H1 (cell line): ENCODE measurements around the gene MREG. TPM values are rescaled to one million over a fixed set of nuclear protein-coding genes. Genes with fewer than 3 reads are reported as not detected.

Experiments used
- ATF2 ChIP-seq: IDR thresholded peaks from 2 replicates; pipeline ENCODE4 v1.6.1; 2012; ENCODE audit warnings: low read length, inconsistent platforms
- CBX8 ChIP-seq: fragments of 300-800, 300-1000 bp; sonication (generic); IDR thresholded peaks from 2 replicates; pipeline ENCODE4 v1.7.1; 2016; ENCODE audit warnings: low read depth, low read length, borderline replicate concordance
- CEBPB ChIP-seq: IDR thresholded peaks from 2 replicates; pipeline ENCODE4 v1.6.1; 2012; ENCODE audit warnings: low read depth, low read length
- CHD2 ChIP-seq: IDR thresholded peaks from 2 replicates; pipeline ENCODE4 v1.6.1; 2012; ENCODE audit warnings: low read length, improper control_type of control experiment
- KDM4A ChIP-seq: IDR thresholded peaks from one replicate; pipeline ENCODE4 v1.7.1; 2012; ENCODE audit warnings: low read depth, mild to moderate bottlenecking, moderate library complexity, low read length, inconsistent platforms; ENCODE audit not compliant: severe bottlenecking
- RBBP5 ChIP-seq: IDR thresholded peaks from 2 replicates; pipeline ENCODE4 v1.7.1; 2012; ENCODE audit warnings: low read depth, mild to moderate bottlenecking, inconsistent platforms, low read length, moderate library complexity, borderline replicate concordance
- SIN3A ChIP-seq, 2 experiments: IDR thresholded peaks in 1 of 2; conservative IDR thresholded peaks in 1 of 2; 2 replicates each; pipeline ENCODE4 v1.6.1; 2011 to 2012; ENCODE audit warnings: low read length in 2 of 2, improper control_type of control experiment in 1 of 2, low read depth in 1 of 2, mild to moderate bottlenecking in 1 of 2
- polyA plus RNA-seq, 7 experiments: library from polyadenylated mRNA; depleted of rRNA in 3 of 7; stranded (reverse) in 5 of 7; unstranded in 2 of 7; fragments of >200 nt in 5 of 7; fragments of 200-250 nt in 2 of 7; gene quantifications; 1 replicate in 5 of 7; 2 replicates in 1 of 7; 4 replicates in 1 of 7; pipeline versions ENCODE4 v1.2.1 to v1.2.3, GENCODE V29; 2011 to 2013; ENCODE audit warnings: missing spikeins in 2 of 7, mixed read lengths in 2 of 7
- total RNA-seq: library from RNA; stranded (reverse); fragmentation: NEBNext Ultra II Directional; extraction: Animal tissue kit (Norgen Biotek cat#: 25700); gene quantifications from 2 replicates; pipeline ENCODE4 v1.2.1, GENCODE V29; 2021

MREG gene
- total and polyA plus RNA-seq, 2 of the 8 experiments (the other 6 are each of a cell fraction or from before 2014, with no cell fraction given), result 7.5 to 31.9 TPM

- TF ChIP-seq ATF2 (no peak), KDM4A (no peak), CBX8 (no peak), SIN3A (conservative IDR thresholded peaks at IDR 0.05 in 1 of 2, IDR thresholded peaks at IDR 0.05 in 1 of 2; ENCODE audit: low read depth in 1 of 2, low read length in 2 of 2) (no peak), CEBPB (no peak), CHD2 (no peak), RBBP5 (no peak)
These were observed 99.1 kb downstream of the MREG start (continued) for GRCh38 chr2:215914054-215914776.
